ENCODE measurements around the gene PTPRN2. TPM values are rescaled to one million over a fixed set of nuclear protein-coding genes. Genes with fewer than 3 reads are reported as not detected.
A peak's percentile ranks its signal among the peaks of the same experiment; 100 is the strongest.

The PTPRN2 gene
- total RNA-seq, 1 experiment from 2014 or later: 1.1 TPM

DNA sequence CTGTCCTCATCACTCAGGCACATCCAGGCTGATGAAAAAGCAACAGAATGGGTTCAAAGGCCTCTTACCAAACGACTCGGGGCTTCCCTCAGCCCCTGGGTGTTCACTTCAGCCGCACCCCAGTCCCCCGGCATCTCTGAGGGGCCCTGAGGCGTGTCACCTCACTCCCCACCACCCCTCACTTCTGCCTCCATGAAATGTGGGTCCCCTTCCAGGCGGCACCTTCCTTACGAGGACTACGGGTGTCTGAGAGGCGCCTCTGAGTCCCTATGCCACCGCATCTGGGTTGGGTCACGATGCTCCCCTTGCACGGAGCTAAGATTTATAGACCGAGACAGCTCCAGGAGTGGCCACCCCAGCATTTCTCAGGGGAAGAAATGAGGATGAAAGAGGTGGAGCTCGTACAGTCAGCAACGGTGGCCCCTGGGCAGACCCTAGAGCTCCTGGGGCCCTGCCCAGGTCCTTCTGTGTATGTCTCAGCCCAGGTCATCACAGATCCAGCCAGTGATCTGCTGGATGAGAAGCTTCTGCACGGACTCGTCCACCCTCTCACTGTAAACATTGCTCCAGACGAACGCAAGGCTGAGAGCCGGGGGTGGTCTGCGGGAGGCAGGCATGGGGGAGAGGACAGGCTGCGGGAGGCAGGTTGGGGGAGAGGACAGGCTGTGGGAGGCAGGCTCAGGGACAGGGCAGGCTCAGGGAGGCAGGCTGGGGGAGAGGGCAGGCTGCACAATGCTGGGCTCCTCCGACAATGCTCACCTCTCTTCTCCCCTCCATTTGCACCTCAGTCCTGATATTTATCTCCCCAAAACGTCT lies 842.6 kb downstream of the PTPRN2 start:
- BruUV-seq (replicated peaks): no TSS peak
- Histone ChIP-seq H3K4me1 (ENCODE audit: control insufficient read depth, insufficient read depth, low read length) (no peaks in the 10 kb centered on the region), H3K27me3 (ENCODE audit: control insufficient read depth, insufficient read depth, low read length) (peaks cover 2% of the 10 kb centered on the region), H3K36me3 (ENCODE audit: control insufficient read depth, insufficient read depth, low read length) (no peaks in the 10 kb centered on the region), H3K4me3 (ENCODE audit: low read depth in 2 of 2, low read length in 2 of 2) (no peak overlapping the region), H3K27ac (ENCODE audit: low read length) (no peak overlapping the region), H3K9me3 (ENCODE audit: control insufficient read depth, insufficient read depth, low read depth, low read length) (no peaks in the 10 kb centered on the region)
- intact Hi-C loops (cut with micrococcal nuclease; ENCODE audit: unreplicated experiment): no loop called here
- in situ Hi-C loops (cut with HindIII; ENCODE audit: low pct_unique_long_range_greater_than_20kb, low sequenced_read_pairs): no loop called here
- CTCF ChIA-PET: no interaction called here
- DNase-seq (ENCODE audit: low read depth, low spot score) (no peak), ATAC-seq (peak; percentile 37)
- no peak for TF ChIP-seq POLR2AphosphoS5 (IDR thresholded peaks at IDR 0.05; ENCODE audit: low read depth, low read length)
- TF ChIP-seq, protein P1, sequence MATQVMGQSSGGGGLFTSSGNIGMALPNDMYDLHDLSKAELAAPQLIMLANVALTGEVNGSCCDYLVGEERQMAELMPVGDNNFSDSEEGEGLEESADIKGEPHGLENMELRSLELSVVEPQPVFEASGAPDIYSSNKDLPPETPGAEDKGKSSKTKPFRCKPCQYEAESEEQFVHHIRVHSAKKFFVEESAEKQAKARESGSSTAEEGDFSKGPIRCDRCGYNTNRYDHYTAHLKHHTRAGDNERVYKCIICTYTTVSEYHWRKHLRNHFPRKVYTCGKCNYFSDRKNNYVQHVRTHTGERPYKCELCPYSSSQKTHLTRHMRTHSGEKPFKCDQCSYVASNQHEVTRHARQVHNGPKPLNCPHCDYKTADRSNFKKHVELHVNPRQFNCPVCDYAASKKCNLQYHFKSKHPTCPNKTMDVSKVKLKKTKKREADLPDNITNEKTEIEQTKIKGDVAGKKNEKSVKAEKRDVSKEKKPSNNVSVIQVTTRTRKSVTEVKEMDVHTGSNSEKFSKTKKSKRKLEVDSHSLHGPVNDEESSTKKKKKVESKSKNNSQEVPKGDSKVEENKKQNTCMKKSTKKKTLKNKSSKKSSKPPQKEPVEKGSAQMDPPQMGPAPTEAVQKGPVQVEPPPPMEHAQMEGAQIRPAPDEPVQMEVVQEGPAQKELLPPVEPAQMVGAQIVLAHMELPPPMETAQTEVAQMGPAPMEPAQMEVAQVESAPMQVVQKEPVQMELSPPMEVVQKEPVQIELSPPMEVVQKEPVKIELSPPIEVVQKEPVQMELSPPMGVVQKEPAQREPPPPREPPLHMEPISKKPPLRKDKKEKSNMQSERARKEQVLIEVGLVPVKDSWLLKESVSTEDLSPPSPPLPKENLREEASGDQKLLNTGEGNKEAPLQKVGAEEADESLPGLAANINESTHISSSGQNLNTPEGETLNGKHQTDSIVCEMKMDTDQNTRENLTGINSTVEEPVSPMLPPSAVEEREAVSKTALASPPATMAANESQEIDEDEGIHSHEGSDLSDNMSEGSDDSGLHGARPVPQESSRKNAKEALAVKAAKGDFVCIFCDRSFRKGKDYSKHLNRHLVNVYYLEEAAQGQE (IDR thresholded peaks at IDR 0.05; ENCODE audit: insufficient read depth in 1 of 2, low read depth in 2 of 2, low read length in 1 of 2): no peak
- no peak for TF ChIP-seq SIN3A (IDR thresholded peaks at IDR 0.05; ENCODE audit: borderline replicate concordance, insufficient read depth, low read depth, low read length)
- TF ChIP-seq, protein P2, sequence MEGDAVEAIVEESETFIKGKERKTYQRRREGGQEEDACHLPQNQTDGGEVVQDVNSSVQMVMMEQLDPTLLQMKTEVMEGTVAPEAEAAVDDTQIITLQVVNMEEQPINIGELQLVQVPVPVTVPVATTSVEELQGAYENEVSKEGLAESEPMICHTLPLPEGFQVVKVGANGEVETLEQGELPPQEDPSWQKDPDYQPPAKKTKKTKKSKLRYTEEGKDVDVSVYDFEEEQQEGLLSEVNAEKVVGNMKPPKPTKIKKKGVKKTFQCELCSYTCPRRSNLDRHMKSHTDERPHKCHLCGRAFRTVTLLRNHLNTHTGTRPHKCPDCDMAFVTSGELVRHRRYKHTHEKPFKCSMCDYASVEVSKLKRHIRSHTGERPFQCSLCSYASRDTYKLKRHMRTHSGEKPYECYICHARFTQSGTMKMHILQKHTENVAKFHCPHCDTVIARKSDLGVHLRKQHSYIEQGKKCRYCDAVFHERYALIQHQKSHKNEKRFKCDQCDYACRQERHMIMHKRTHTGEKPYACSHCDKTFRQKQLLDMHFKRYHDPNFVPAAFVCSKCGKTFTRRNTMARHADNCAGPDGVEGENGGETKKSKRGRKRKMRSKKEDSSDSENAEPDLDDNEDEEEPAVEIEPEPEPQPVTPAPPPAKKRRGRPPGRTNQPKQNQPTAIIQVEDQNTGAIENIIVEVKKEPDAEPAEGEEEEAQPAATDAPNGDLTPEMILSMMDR (IDR thresholded peaks at IDR 0.05): no peak
- no peak for TF ChIP-seq TCF7L2 (IDR thresholded peaks at IDR 0.05; ENCODE audit: low read depth, low read length)
- POLR2A ChIA-PET: no interaction called here

DNA sequence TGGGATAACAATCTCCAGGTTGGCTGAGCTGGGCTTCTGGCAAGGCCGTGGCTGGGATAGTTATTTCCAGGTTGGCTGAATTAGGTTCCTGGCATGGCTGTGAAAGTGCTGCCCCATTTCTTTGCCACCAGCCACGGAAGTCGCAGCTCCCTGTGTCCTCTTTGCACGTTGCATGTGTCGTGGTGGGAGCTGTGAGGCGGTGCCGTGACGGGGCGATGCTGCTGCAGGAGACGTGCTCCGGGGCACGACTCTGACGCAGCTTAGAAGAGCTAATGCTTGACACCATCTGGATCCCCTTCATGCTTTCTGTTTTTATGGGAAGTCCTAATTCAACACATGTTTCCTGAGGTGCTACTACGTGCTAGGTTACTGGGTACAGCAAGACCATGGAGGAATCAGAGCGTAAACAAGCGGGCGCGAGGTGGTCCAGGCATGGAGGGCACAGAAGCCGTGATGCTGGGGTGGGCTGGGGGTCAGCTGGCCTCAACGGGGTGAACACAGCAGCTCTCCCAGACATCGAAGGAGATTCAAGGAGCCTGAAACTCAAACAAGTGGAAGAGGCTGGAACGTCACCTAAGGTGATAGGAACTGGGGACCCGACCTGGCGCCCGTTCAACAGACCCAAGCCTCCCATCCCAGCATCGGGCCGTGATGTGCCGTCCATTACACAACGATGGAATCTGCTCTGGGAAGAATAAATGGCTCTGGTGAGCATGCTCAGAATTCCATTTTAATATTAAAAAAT lies 843.7 kb downstream of the PTPRN2 start:
- Histone ChIP-seq H3K4me1 (ENCODE audit: control insufficient read depth, insufficient read depth, low read length) (no peaks in the 10 kb centered on the region), H3K27ac (ENCODE audit: low read length) (no peak overlapping the region), H3K9me3 (ENCODE audit: control insufficient read depth, insufficient read depth, low read depth, low read length) (no peaks in the 10 kb centered on the region), H3K4me3 (ENCODE audit: low read depth in 2 of 2, low read length in 2 of 2) (no peak overlapping the region), H3K36me3 (ENCODE audit: control insufficient read depth, insufficient read depth, low read length) (no peaks in the 10 kb centered on the region), H3K27me3 (ENCODE audit: control insufficient read depth, insufficient read depth, low read length) (peaks cover 2% of the 10 kb centered on the region)
- TF ChIP-seq TCF7L2 (IDR thresholded peaks at IDR 0.05; ENCODE audit: low read depth, low read length) (no peak), POLR2AphosphoS5 (IDR thresholded peaks at IDR 0.05; ENCODE audit: low read depth, low read length) (no peak), SIN3A (IDR thresholded peaks at IDR 0.05; ENCODE audit: borderline replicate concordance, insufficient read depth, low read depth, low read length) (no peak)
- TF ChIP-seq, protein P2 (IDR thresholded peaks at IDR 0.05): no peak
- TF ChIP-seq, protein P1 (IDR thresholded peaks at IDR 0.05; ENCODE audit: insufficient read depth in 1 of 2, low read depth in 2 of 2, low read length in 1 of 2): no peak
- ChIA-PET CTCF (no interaction called here), POLR2A (interaction anchor here (0.7 kb wide), 1 partner anchor 444 kb away, joined by 3 read pairs; no protein-coding TSS in a partner anchor)
- in situ Hi-C loops (cut with HindIII; ENCODE audit: low pct_unique_long_range_greater_than_20kb, low sequenced_read_pairs): no loop called here
- no TSS peak for BruUV-seq (replicated peaks)
- DNase-seq (ENCODE audit: low read depth, low spot score) (no peak), ATAC-seq (no peak)
- intact Hi-C loops (cut with micrococcal nuclease; ENCODE audit: unreplicated experiment): no loop called here
